SK-N-MC (cell line): ENCODE results near the gene WIZ.

ENCODE experiments used
- EZH2 ChIP-seq: fragments of 200-600 bp; sonication (generic); IDR thresholded peaks from one replicate; pipeline ENCODE4 v1.6.1; 2017; ENCODE audit warnings: antibody characterized with exemption
- POLR2AphosphoS5 ChIP-seq: IDR thresholded peaks from 2 replicates; pipeline ENCODE4 v1.6.1; 2012; ENCODE audit warnings: mild to moderate bottlenecking, low read depth, low read length, borderline replicate concordance

GRCh38 chr19:15447057-15447456 is 2.7 kb downstream of the WIZ start:
- TF ChIP-seq EZH2 = no peak
- TF ChIP-seq POLR2AphosphoS5 = no peak
